ENCODE results near the gene PHKB.
"Not testable (repeated sequence)": the region's sequence is repeated elsewhere in the genome, so short reads cannot be mapped to it uniquely, and the experiment has no call there.

Gene PHKB

DNA sequence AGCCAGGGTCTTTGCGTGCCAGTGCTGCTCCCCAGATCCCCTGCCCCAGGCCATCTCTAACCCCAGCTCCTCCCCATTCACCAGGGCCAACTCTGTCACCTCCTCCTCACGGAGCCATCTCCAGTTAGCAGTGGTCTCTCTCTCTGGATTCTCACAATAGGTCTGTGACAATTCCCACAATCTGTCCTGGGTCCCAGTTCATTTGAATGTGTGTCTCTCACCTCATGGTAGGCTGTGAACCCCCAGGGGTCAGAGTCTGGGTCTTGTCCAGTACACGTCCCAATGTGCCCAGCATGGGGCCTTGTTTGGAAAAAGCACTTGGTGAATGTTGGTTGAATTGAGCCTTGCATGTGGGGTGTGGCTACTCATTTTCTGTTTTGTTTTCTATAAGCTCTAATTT is 205.3 kb downstream of the PHKB start:
- no peak for TF ChIP-seq EZH2phosphoT487 (IDR thresholded peaks at IDR 0.05; ENCODE audit: low read length)
- no peak overlapping the region for H3K9ac ChIP-seq (ENCODE audit: low read length)
- H4K20me1 ChIP-seq (ENCODE audit: insufficient read depth, low read length): no peaks in the 10 kb centered on the region
- no peak overlapping the region for H3K4me2 ChIP-seq (ENCODE audit: low read depth, low read length)
- H3F3A ChIP-seq (ENCODE audit: insufficient read depth, low read length): no peaks in the 10 kb centered on the region
- H3K4me3 ChIP-seq (ENCODE audit: low read length): no peak overlapping the region
- H3K9me2 ChIP-seq (replicated peaks; ENCODE audit: insufficient read depth, low read length): no peaks in the 10 kb centered on the region
- H3K27me3 ChIP-seq (replicated peaks; ENCODE audit: insufficient read depth, low read length): no peaks in the 10 kb centered on the region
- H3K9me3 ChIP-seq (replicated peaks; ENCODE audit: insufficient read depth, low read length): no peaks in the 10 kb centered on the region
- H3K36me3 ChIP-seq (replicated peaks; ENCODE audit: insufficient read depth, low read length): no peaks in the 10 kb centered on the region
- H3K27ac ChIP-seq (ENCODE audit: low read length): no peak overlapping the region
- no peaks in the 10 kb centered on the region for H3K4me1 ChIP-seq (ENCODE audit: low read length)
- H3K79me2 ChIP-seq (ENCODE audit: low read length): no peaks in the 10 kb centered on the region
- no peak overlapping the region for H2AFZ ChIP-seq (ENCODE audit: low read length)
- no peak for DNase-seq

DNA sequence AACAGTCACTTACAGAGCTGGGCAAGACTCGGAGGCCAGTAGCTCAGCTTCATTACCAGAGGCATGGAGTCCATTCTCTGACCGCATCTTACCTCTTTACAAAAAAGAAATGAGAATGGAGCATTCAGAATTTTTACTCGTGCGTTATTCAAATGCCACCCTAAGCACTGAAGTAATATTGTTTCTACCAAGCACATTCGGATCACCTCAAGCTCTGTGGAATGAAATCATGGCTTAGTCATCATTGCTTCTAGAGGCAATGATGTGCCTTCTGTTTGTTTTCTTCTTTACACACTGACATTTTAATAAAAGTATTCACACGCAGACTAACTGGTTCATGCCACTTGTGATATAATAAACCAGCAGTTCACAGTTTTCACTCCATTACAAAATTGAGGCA is 206.8 kb downstream of the PHKB start:
- Histone ChIP-seq H3K9ac (ENCODE audit: low read length) (no peak overlapping the region), H3K27me3 (replicated peaks; ENCODE audit: insufficient read depth, low read length) (no peaks in the 10 kb centered on the region), H3K4me3 (ENCODE audit: low read length) (no peak overlapping the region), H3F3A (ENCODE audit: insufficient read depth, low read length) (no peaks in the 10 kb centered on the region), H3K79me2 (ENCODE audit: low read length) (no peaks in the 10 kb centered on the region), H2AFZ (ENCODE audit: low read length) (no peak overlapping the region), H4K20me1 (ENCODE audit: insufficient read depth, low read length) (no peaks in the 10 kb centered on the region), H3K9me3 (replicated peaks; ENCODE audit: insufficient read depth, low read length) (no peaks in the 10 kb centered on the region), H3K4me2 (ENCODE audit: low read depth, low read length) (no peak overlapping the region), H3K27ac (ENCODE audit: low read length) (no peak overlapping the region), H3K9me2 (replicated peaks; ENCODE audit: insufficient read depth, low read length) (no peaks in the 10 kb centered on the region), H3K36me3 (replicated peaks; ENCODE audit: insufficient read depth, low read length) (no peaks in the 10 kb centered on the region), H3K4me1 (ENCODE audit: low read length) (no peaks in the 10 kb centered on the region)
- no peak for DNase-seq
- TF ChIP-seq, protein P1, sequence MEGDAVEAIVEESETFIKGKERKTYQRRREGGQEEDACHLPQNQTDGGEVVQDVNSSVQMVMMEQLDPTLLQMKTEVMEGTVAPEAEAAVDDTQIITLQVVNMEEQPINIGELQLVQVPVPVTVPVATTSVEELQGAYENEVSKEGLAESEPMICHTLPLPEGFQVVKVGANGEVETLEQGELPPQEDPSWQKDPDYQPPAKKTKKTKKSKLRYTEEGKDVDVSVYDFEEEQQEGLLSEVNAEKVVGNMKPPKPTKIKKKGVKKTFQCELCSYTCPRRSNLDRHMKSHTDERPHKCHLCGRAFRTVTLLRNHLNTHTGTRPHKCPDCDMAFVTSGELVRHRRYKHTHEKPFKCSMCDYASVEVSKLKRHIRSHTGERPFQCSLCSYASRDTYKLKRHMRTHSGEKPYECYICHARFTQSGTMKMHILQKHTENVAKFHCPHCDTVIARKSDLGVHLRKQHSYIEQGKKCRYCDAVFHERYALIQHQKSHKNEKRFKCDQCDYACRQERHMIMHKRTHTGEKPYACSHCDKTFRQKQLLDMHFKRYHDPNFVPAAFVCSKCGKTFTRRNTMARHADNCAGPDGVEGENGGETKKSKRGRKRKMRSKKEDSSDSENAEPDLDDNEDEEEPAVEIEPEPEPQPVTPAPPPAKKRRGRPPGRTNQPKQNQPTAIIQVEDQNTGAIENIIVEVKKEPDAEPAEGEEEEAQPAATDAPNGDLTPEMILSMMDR (IDR thresholded peaks at IDR 0.05; ENCODE audit: low read length): no peak
- TF ChIP-seq EZH2phosphoT487 (IDR thresholded peaks at IDR 0.05; ENCODE audit: low read length) (no peak), EZH2 (optimal IDR thresholded peaks at IDR 0.05; ENCODE audit: low read depth, low read length) (no peak)

DNA sequence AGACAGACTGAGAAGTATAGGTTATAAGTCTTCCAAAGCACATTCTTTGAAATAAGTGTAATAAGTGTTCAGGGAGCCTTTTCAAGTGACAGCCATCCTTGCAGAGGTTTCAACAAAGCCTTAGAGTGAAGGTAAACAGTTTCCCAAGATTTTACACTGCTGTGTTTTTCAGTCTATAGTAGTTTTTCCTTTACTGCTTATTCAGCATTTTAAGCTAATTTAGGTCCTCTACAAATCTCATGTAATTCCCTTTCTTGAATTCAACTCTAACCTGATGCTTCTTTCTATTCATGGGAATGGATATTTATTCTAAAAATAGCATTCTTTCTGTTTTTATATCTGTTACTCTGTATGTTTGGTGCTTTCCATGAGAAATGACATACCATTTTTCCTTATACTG is 211.3 kb downstream of the PHKB start:
- no peak overlapping the region for H2AFZ ChIP-seq (ENCODE audit: low read length)
- no peaks in the 10 kb centered on the region for H3K4me1 ChIP-seq (ENCODE audit: low read length)
- TF ChIP-seq, protein P1 (IDR thresholded peaks at IDR 0.05; ENCODE audit: low read length): no peak
- TF ChIP-seq EZH2 (optimal IDR thresholded peaks at IDR 0.05; ENCODE audit: low read depth, low read length) (no peak), EZH2phosphoT487 (IDR thresholded peaks at IDR 0.05; ENCODE audit: low read length) (no peak)
- H3K9ac ChIP-seq (ENCODE audit: low read length): no peak overlapping the region
- 0 out of 2 replicates have a peak, but pooled peaks cover 3% of the 10 kb centered on the region for H3K36me3 ChIP-seq (replicated peaks; ENCODE audit: insufficient read depth, low read length)
- no peaks in the 10 kb centered on the region for H3K9me2 ChIP-seq (replicated peaks; ENCODE audit: insufficient read depth, low read length)
- no peaks in the 10 kb centered on the region for H4K20me1 ChIP-seq (ENCODE audit: insufficient read depth, low read length)
- H3K4me2 ChIP-seq (ENCODE audit: low read depth, low read length): no peak overlapping the region
- H3K4me3 ChIP-seq (ENCODE audit: low read length): no peak overlapping the region
- no peaks in the 10 kb centered on the region for H3F3A ChIP-seq (ENCODE audit: insufficient read depth, low read length)
- DNase-seq: no peak
- H3K9me3 ChIP-seq (replicated peaks; ENCODE audit: insufficient read depth, low read length): no peaks in the 10 kb centered on the region
- H3K27me3 ChIP-seq (replicated peaks; ENCODE audit: insufficient read depth, low read length): no peaks in the 10 kb centered on the region
- H3K27ac ChIP-seq (ENCODE audit: low read length): no peak overlapping the region
- no peaks in the 10 kb centered on the region for H3K79me2 ChIP-seq (ENCODE audit: low read length)

DNA sequence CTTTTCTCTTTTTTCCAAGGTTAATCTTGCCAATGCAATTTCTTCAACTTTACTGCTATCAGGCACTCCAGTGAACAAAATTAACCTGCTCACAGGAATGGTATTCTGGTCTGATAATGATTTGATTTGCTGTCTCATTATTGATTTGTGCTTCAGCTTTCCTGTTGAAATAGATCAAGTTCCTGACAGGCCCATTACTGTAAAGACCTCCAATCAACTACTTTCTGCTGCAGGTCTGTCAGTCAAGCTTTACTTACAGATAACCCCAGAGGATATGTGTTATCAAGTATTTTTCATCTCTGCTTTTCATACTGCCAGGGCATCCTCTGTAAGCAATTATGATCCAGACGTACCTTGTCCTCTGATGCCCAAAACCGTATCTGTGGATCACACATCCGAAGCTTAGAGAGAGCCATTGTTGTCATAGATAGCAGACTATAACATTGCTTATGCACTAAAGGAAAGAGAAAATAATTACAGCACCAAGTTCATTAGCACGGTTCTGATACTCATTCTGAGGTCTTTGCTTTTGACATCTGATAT is 215.6 kb downstream of the PHKB start:
- Histone ChIP-seq H3K4me2 (ENCODE audit: low read depth, low read length) (no peak overlapping the region), H4K20me1 (ENCODE audit: insufficient read depth, low read length) (no peaks in the 10 kb centered on the region), H3K9me3 (replicated peaks; ENCODE audit: insufficient read depth, low read length) (no peaks in the 10 kb centered on the region), H3K4me3 (ENCODE audit: low read length) (no peak overlapping the region), H3K27ac (ENCODE audit: low read length) (no peak overlapping the region), H3K4me1 (ENCODE audit: low read length) (no peaks in the 10 kb centered on the region), H3K9me2 (replicated peaks; ENCODE audit: insufficient read depth, low read length) (no peaks in the 10 kb centered on the region), H3K9ac (ENCODE audit: low read length) (no peak overlapping the region), H3K79me2 (ENCODE audit: low read length) (no peaks in the 10 kb centered on the region), H3K36me3 (replicated peaks; ENCODE audit: insufficient read depth, low read length) (0 out of 2 replicates have a peak, but pooled peaks cover 3% of the 10 kb centered on the region), H3F3A (ENCODE audit: insufficient read depth, low read length) (no peaks in the 10 kb centered on the region), H2AFZ (ENCODE audit: low read length) (no peak overlapping the region), H3K27me3 (replicated peaks; ENCODE audit: insufficient read depth, low read length) (no peaks in the 10 kb centered on the region)
- no peak for DNase-seq
- TF ChIP-seq EZH2 (optimal IDR thresholded peaks at IDR 0.05; ENCODE audit: low read depth, low read length) (no peak), EZH2phosphoT487 (IDR thresholded peaks at IDR 0.05; ENCODE audit: low read length) (no peak)
- TF ChIP-seq, protein P1 (IDR thresholded peaks at IDR 0.05; ENCODE audit: low read length): no peak

DNA sequence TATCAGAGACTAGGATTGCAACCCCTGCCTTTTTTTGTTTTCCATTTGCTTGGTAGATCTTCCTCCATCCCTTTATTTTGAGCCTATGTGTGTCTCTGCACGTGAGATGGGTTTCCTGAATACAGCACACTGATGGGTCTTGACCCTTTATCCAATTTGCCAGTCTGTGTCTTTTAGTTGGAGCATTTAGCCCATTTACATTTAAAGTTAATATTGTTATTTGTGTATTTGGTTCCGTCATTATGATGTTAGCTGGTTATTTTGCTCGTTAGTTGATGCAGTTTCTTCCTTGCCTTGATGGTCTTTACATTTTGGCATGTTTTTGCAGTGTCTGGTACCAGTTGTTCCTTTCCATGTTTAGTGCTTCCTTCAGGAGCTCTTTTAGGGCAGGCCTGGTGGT is 220.4 kb downstream of the PHKB start:
- not testable (repeated sequence) for H3K9me3 ChIP-seq (replicated peaks; ENCODE audit: insufficient read depth, low read length); H3K9me2 ChIP-seq (replicated peaks; ENCODE audit: insufficient read depth, low read length); H3K27me3 ChIP-seq (replicated peaks; ENCODE audit: insufficient read depth, low read length); H3K79me2 ChIP-seq (ENCODE audit: low read length); H3K4me3 ChIP-seq (ENCODE audit: low read length); DNase-seq; H2AFZ ChIP-seq (ENCODE audit: low read length); H3K36me3 ChIP-seq (replicated peaks; ENCODE audit: insufficient read depth, low read length); H4K20me1 ChIP-seq (ENCODE audit: insufficient read depth, low read length); H3K9ac ChIP-seq (ENCODE audit: low read length); H3F3A ChIP-seq (ENCODE audit: insufficient read depth, low read length); H3K27ac ChIP-seq (ENCODE audit: low read length); H3K4me2 ChIP-seq (ENCODE audit: low read depth, low read length); H3K4me1 ChIP-seq (ENCODE audit: low read length)

All from MM.1S (cell line).